ENCODE data around the gene HS3ST3B1. TPM values are rescaled to one million over a fixed set of nuclear protein-coding genes. Genes with fewer than 3 reads are reported as not detected.

HS3ST3B1 gene
- polyA plus RNA-seq, 4 donors, result 25.1 to 32.7 (median 27.2) TPM

- no peak for DNase-seq (ENCODE audit: low read depth in 4 of 4, low spot score in 3 of 4)
Observed at GRCh38 chr17:14351493-14351892, 50.6 kb downstream of the HS3ST3B1 start.

- DNase-seq (ENCODE audit: low read depth in 4 of 4, low spot score in 3 of 4), result no peak
Observed at GRCh38 chr17:14352136-14352535, 51.3 kb downstream of the HS3ST3B1 start.

- no peak for DNase-seq (ENCODE audit: low read depth in 4 of 4, low spot score in 3 of 4)
Observed at GRCh38 chr17:14353861-14354474, 53.1 kb downstream of the HS3ST3B1 start.

- no peak for DNase-seq (ENCODE audit: low read depth in 4 of 4, low spot score in 3 of 4)
Observed at GRCh38 chr17:14354807-14355206, 53.9 kb downstream of the HS3ST3B1 start.

- no peak for DNase-seq (ENCODE audit: low read depth in 4 of 4, low spot score in 3 of 4)
Observed at GRCh38 chr17:14355556-14355955, 54.7 kb downstream of the HS3ST3B1 start.

- no peak for DNase-seq (ENCODE audit: low read depth in 4 of 4, low spot score in 3 of 4)
Observed at GRCh38 chr17:14359163-14360020, 58.5 kb downstream of the HS3ST3B1 start.

GRCh38 chr17:14360856-14361255 lies 60.0 kb downstream of the HS3ST3B1 start:
- no peak for DNase-seq (ENCODE audit: low read depth in 4 of 4, low spot score in 3 of 4)

GRCh38 chr17:14361470-14361869 lies 60.6 kb downstream of the HS3ST3B1 start:
- DNase-seq (ENCODE audit: low read depth in 4 of 4, low spot score in 3 of 4), result no peak

GRCh38 chr17:14361945-14362508 lies 61.1 kb downstream of the HS3ST3B1 start:
- no peak for DNase-seq (ENCODE audit: low read depth in 4 of 4, low spot score in 3 of 4)

GRCh38 chr17:14366199-14366598 lies 65.3 kb downstream of the HS3ST3B1 start:
- DNase-seq (ENCODE audit: low read depth in 4 of 4, low spot score in 3 of 4), result no peak

GRCh38 chr17:14372461-14372860 lies 71.6 kb downstream of the HS3ST3B1 start:
- no peak for DNase-seq (ENCODE audit: low read depth in 4 of 4, low spot score in 3 of 4)

GRCh38 chr17:14372905-14373613 lies 72.2 kb downstream of the HS3ST3B1 start:
- no peak for DNase-seq (ENCODE audit: low read depth in 4 of 4, low spot score in 3 of 4)

- no peak for DNase-seq (ENCODE audit: low read depth in 4 of 4, low spot score in 3 of 4)
Observed at GRCh38 chr17:14373614-14374259, 72.9 kb downstream of the HS3ST3B1 start.

GRCh38 chr17:14374268-14374667 lies 73.4 kb downstream of the HS3ST3B1 start:
- DNase-seq (ENCODE audit: low read depth in 4 of 4, low spot score in 3 of 4), result no peak

GRCh38 chr17:14376666-14377065 lies 75.8 kb downstream of the HS3ST3B1 start:
- no peak for DNase-seq (ENCODE audit: low read depth in 4 of 4, low spot score in 3 of 4)

GRCh38 chr17:14381606-14382005 lies 80.7 kb downstream of the HS3ST3B1 start:
- DNase-seq (ENCODE audit: low read depth in 4 of 4, low spot score in 3 of 4), result no peak

GRCh38 chr17:14387036-14387435 lies 86.2 kb downstream of the HS3ST3B1 start:
- DNase-seq (ENCODE audit: low read depth in 4 of 4, low spot score in 3 of 4), result no peak

- DNase-seq (ENCODE audit: low read depth in 4 of 4, low spot score in 3 of 4), result no peak
Observed at GRCh38 chr17:14389681-14390080, 88.8 kb downstream of the HS3ST3B1 start.

- DNase-seq (ENCODE audit: low read depth in 4 of 4, low spot score in 3 of 4), result no peak
Observed at GRCh38 chr17:14393723-14394122, 92.8 kb downstream of the HS3ST3B1 start.

GRCh38 chr17:14395255-14395654 lies 94.4 kb downstream of the HS3ST3B1 start:
- no peak for DNase-seq (ENCODE audit: low read depth in 4 of 4, low spot score in 3 of 4)

GRCh38 chr17:14396547-14396946 lies 95.7 kb downstream of the HS3ST3B1 start:
- no peak for DNase-seq (ENCODE audit: low read depth in 4 of 4, low spot score in 3 of 4)
